Immature natural killer cell (primary cell): ENCODE measurements around the gene ROS1. TPM values are rescaled to one million over a fixed set of nuclear protein-coding genes. Genes with fewer than 3 reads are reported as not detected.

ENCODE experiments used
- DNase-seq, 3 donors: peaks; one replicate each; pipeline ENCODE4 v3.0.0; 2022; ENCODE audit warnings: mixed read lengths in 1 of 3
- H3K27ac Mint-ChIP-seq, 6 donors: one replicate each; pipeline ENCODE4 v1.8.0; 2020; ENCODE audit warnings: mixed read lengths in 6 of 6, mild to moderate bottlenecking in 5 of 6, inconsistent platforms in 4 of 6, moderate library complexity in 3 of 6
- H3K27me3 Mint-ChIP-seq, 3 donors: one replicate each; pipeline ENCODE4 v1.8.0; 2020 to 2021; ENCODE audit warnings: low read depth in 3 of 3, mild to moderate bottlenecking in 3 of 3, mixed read lengths in 3 of 3, moderate library complexity in 3 of 3, inconsistent platforms in 1 of 3
- H3K36me3 Mint-ChIP-seq, 3 donors: one replicate each; pipeline ENCODE4 v1.8.0; 2020; ENCODE audit warnings: mixed read lengths in 3 of 3, inconsistent platforms in 2 of 3, mild to moderate bottlenecking in 2 of 3
- H3K4me1 Mint-ChIP-seq, 2 donors: one replicate each; pipeline ENCODE4 v1.8.0; 2020; ENCODE audit warnings: inconsistent platforms in 2 of 2, mild to moderate bottlenecking in 2 of 2, mixed read lengths in 2 of 2, moderate library complexity in 1 of 2
- H3K4me3 Mint-ChIP-seq, 5 donors: one replicate each; pipeline ENCODE4 v1.8.0; 2020; ENCODE audit warnings: mild to moderate bottlenecking in 5 of 5, mixed read lengths in 5 of 5, inconsistent platforms in 3 of 5, moderate library complexity in 3 of 5
- H3K9me3 Mint-ChIP-seq, 6 donors: one replicate each; pipeline ENCODE4 v1.8.0; 2020; ENCODE audit warnings: mild to moderate bottlenecking in 6 of 6, mixed read lengths in 6 of 6, inconsistent platforms in 4 of 6, moderate library complexity in 3 of 6
- polyA plus RNA-seq, 3 donors: library from polyadenylated mRNA; unstranded; fragments of 300-500 nt; fragmentation: Illumina TruSeq; gene quantifications; one replicate each; pipeline ENCODE4 v1.2.3, GENCODE V29; 2021

The ROS1 gene
- polyA plus RNA-seq, 3 donors from 2014 or later: not detected

- Mint-ChIP-seq H3K4me3 (no peak overlapping the region), H3K9me3 (peaks cover 0 to 27% (median 3%) of the 10 kb centered on the region in 6 donors), H3K4me1 (no peaks in the 10 kb centered on the region), H3K36me3 (no peaks in the 10 kb centered on the region), H3K27me3 (peaks cover 20 to 51% (median 36%) of the 10 kb centered on the region in 3 donors), H3K27ac (no peak overlapping the region)
- DNase-seq: no peak
Measured at GRCh38 chr6:117270055-117270842, 155.5 kb downstream of the ROS1 start.

GRCh38 chr6:117269638-117270054 is 156.1 kb downstream of the ROS1 start:
- H3K4me3 Mint-ChIP-seq: no peak overlapping the region
- no peak for DNase-seq
- no peaks in the 10 kb centered on the region for H3K36me3 Mint-ChIP-seq
- no peak overlapping the region for H3K27ac Mint-ChIP-seq
- peaks cover 0 to 27% (median 3%) of the 10 kb centered on the region in 6 donors for H3K9me3 Mint-ChIP-seq
- no peaks in the 10 kb centered on the region for H3K4me1 Mint-ChIP-seq
- H3K27me3 Mint-ChIP-seq: peaks cover 21 to 51% (median 31%) of the 10 kb centered on the region in 3 donors

- H3K27ac Mint-ChIP-seq: no peak overlapping the region
- DNase-seq: no peak
- no peak overlapping the region for H3K4me3 Mint-ChIP-seq
- peaks cover 22 to 52% (median 32%) of the 10 kb centered on the region in 3 donors for H3K27me3 Mint-ChIP-seq
- H3K9me3 Mint-ChIP-seq: peaks cover 0 to 31% (median 3%) of the 10 kb centered on the region in 6 donors
- H3K36me3 Mint-ChIP-seq: no peaks in the 10 kb centered on the region
- no peaks in the 10 kb centered on the region for H3K4me1 Mint-ChIP-seq
Measured at GRCh38 chr6:117268924-117269323, 156.8 kb downstream of the ROS1 start.

GRCh38 chr6:117267766-117268534 is 157.8 kb downstream of the ROS1 start:
- Mint-ChIP-seq H3K27me3 (peaks cover 22 to 54% (median 36%) of the 10 kb centered on the region in 3 donors), H3K27ac (no peak overlapping the region), H3K36me3 (no peaks in the 10 kb centered on the region), H3K4me1 (no peaks in the 10 kb centered on the region), H3K4me3 (no peak overlapping the region), H3K9me3 (peaks cover 0 to 33% (median 2%) of the 10 kb centered on the region in 6 donors)
- no peak for DNase-seq

- Mint-ChIP-seq H3K4me3 (peak overlapping the region in 1 of 5 donors; percentile 72), H3K27ac (no peak overlapping the region), H3K9me3 (peaks cover 0 to 38% (median 4%) of the 10 kb centered on the region in 6 donors), H3K36me3 (no peaks in the 10 kb centered on the region), H3K27me3 (peaks cover 22 to 48% (median 38%) of the 10 kb centered on the region in 3 donors), H3K4me1 (no peaks in the 10 kb centered on the region)
- no peak for DNase-seq
Measured at GRCh38 chr6:117267054-117267347, 158.7 kb downstream of the ROS1 start.

GRCh38 chr6:117266257-117267053 is 159.3 kb downstream of the ROS1 start:
- no peaks in the 10 kb centered on the region for H3K4me1 Mint-ChIP-seq
- peaks cover 0 to 38% (median 4%) of the 10 kb centered on the region in 6 donors for H3K9me3 Mint-ChIP-seq
- no peak overlapping the region for H3K27ac Mint-ChIP-seq
- DNase-seq: no peak
- no peaks in the 10 kb centered on the region for H3K36me3 Mint-ChIP-seq
- peak overlapping the region in 2 of 5 donors; percentile 18 to 72 for H3K4me3 Mint-ChIP-seq
- H3K27me3 Mint-ChIP-seq: peaks cover 22 to 44% (median 34%) of the 10 kb centered on the region in 3 donors

GRCh38 chr6:117265410-117266256 is 160.1 kb downstream of the ROS1 start, which contains the start of gene VGLL2:
Gene VGLL2, plus strand, starts transcription at chr6:117265558. Its CDS starts 206 bp downstream, at chr6:117265764.
- peak within 1 kb of the TSS; percentile 10 to 63 (median 32) for H3K4me3 Mint-ChIP-seq
- no peaks in the 10 kb centered on the region for H3K36me3 Mint-ChIP-seq
- no peak within 1 kb of the TSS for H3K27ac Mint-ChIP-seq
- peaks cover 20 to 42% (median 31%) of the 10 kb centered on the region in 3 donors for H3K27me3 Mint-ChIP-seq
- H3K4me1 Mint-ChIP-seq: no peaks in the 10 kb centered on the region
- H3K9me3 Mint-ChIP-seq: peaks cover 0 to 38% (median 4%) of the 10 kb centered on the region in 6 donors
- DNase-seq: no peak

- H3K4me3 Mint-ChIP-seq: peak overlapping the region; percentile 10 to 63 (median 32)
- H3K9me3 Mint-ChIP-seq: peaks cover 0 to 38% (median 4%) of the 10 kb centered on the region in 6 donors
- no peaks in the 10 kb centered on the region for H3K36me3 Mint-ChIP-seq
- H3K27ac Mint-ChIP-seq: no peak overlapping the region
- no peak for DNase-seq
- peaks cover 19 to 42% (median 30%) of the 10 kb centered on the region in 3 donors for H3K27me3 Mint-ChIP-seq
- no peaks in the 10 kb centered on the region for H3K4me1 Mint-ChIP-seq
Measured at GRCh38 chr6:117264692-117265409, 160.9 kb downstream of the ROS1 start.

- no peaks in the 10 kb centered on the region for H3K4me1 Mint-ChIP-seq
- H3K27me3 Mint-ChIP-seq: peaks cover 17 to 42% (median 27%) of the 10 kb centered on the region in 3 donors
- H3K4me3 Mint-ChIP-seq: peak overlapping the region in 1 of 5 donors; percentile 63
- H3K9me3 Mint-ChIP-seq: peaks cover 0 to 38% (median 4%) of the 10 kb centered on the region in 6 donors
- DNase-seq: no peak
- no peak overlapping the region for H3K27ac Mint-ChIP-seq
- H3K36me3 Mint-ChIP-seq: no peaks in the 10 kb centered on the region
Measured at GRCh38 chr6:117264369-117264691, 161.4 kb downstream of the ROS1 start.

- no peak overlapping the region for H3K27ac Mint-ChIP-seq
- no peaks in the 10 kb centered on the region for H3K36me3 Mint-ChIP-seq
- H3K9me3 Mint-ChIP-seq: peaks cover 0 to 31% (median 4%) of the 10 kb centered on the region in 6 donors
- DNase-seq: no peak
- H3K27me3 Mint-ChIP-seq: peaks cover 15 to 35% (median 21%) of the 10 kb centered on the region in 3 donors
- no peaks in the 10 kb centered on the region for H3K4me1 Mint-ChIP-seq
- no peak overlapping the region for H3K4me3 Mint-ChIP-seq
Measured at GRCh38 chr6:117263353-117263927, 162.3 kb downstream of the ROS1 start.

- Mint-ChIP-seq H3K36me3 (no peaks in the 10 kb centered on the region), H3K27me3 (peaks cover 10 to 29% (median 15%) of the 10 kb centered on the region in 3 donors), H3K9me3 (peaks cover 0 to 28% (median 3%) of the 10 kb centered on the region in 6 donors), H3K27ac (no peak overlapping the region), H3K4me1 (no peaks in the 10 kb centered on the region), H3K4me3 (no peak overlapping the region)
- no peak for DNase-seq
Measured at GRCh38 chr6:117262799-117263198, 162.9 kb downstream of the ROS1 start.

GRCh38 chr6:117253785-117254184 is 172.0 kb downstream of the ROS1 start:
- Mint-ChIP-seq H3K27me3 (peaks cover 0 to 1% (median 0%) of the 10 kb centered on the region in 3 donors), H3K36me3 (no peaks in the 10 kb centered on the region), H3K27ac (no peak overlapping the region), H3K9me3 (peaks cover 0 to 5% (median 0%) of the 10 kb centered on the region in 6 donors), H3K4me1 (no peaks in the 10 kb centered on the region), H3K4me3 (no peak overlapping the region)
- no peak for DNase-seq
